Measurements from ENCODE around the gene PRKAG2.

- TF ChIP-seq CTCF (IDR thresholded peaks at IDR 0.05; ENCODE audit: low read length) (no peak), EZH2 (IDR thresholded peaks at IDR 0.05; ENCODE audit: borderline replicate concordance, low read length) (no peak)
These were observed 42.7 kb upstream of the PRKAG2 start for GRCh38 chr7:151919595-151919994.

Measured in OCI-LY1 (cell line).